HK-2 (cell line): Measurements from ENCODE around the gene GAMT.

Source experiments
- DNase-seq: peaks from one replicate; pipeline ENCODE4 v3.0.0-alpha.2; 2018; ENCODE audit not compliant: unreplicated experiment

Gene GAMT

DNA sequence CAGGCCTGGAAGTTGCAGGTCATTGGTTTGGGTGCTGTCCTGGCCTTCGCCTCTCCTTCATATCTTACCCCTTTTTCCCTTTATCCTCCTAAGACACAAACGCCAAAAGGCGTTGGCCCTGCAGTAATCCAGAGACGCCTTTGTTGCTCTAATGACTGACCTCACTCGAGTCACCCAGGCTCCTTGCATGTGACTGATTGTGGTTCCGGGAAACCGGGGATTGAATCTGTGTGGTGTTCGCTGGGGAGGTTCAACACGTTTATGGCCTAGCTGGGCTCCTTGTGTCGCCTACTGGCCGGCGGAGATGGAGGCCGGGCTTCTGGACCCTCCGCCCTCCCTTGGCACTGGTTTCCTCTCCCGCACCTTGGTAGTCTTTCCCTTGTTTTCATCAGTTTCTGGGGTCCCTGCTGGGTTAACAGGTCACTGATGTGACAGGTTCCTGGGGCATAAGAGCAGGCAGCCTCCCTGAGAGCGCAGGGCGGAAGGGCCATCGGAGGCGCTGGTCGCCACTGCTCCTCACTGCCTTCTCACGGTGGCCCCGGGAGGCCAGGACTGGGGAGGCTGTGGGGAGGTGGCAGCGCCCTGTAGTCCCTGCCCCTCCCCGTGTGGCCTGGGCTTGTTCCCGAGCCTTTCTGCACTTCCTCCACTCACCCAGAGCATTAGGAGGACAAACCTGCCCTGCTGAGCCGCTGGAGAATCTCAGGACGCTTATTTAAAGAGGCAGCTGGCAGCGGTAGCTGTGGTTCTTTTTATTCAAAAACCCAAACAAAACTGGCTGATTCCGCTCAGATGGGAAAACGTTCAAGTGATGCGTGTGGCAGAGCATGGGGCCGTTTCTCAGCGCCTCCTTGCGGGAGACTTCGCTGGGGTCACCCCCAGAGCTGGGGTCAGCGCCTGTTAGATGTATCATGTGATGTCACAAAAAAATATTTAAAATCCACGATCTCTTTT, 35.7 kb downstream of the GAMT start:
- no peak for DNase-seq

DNA sequence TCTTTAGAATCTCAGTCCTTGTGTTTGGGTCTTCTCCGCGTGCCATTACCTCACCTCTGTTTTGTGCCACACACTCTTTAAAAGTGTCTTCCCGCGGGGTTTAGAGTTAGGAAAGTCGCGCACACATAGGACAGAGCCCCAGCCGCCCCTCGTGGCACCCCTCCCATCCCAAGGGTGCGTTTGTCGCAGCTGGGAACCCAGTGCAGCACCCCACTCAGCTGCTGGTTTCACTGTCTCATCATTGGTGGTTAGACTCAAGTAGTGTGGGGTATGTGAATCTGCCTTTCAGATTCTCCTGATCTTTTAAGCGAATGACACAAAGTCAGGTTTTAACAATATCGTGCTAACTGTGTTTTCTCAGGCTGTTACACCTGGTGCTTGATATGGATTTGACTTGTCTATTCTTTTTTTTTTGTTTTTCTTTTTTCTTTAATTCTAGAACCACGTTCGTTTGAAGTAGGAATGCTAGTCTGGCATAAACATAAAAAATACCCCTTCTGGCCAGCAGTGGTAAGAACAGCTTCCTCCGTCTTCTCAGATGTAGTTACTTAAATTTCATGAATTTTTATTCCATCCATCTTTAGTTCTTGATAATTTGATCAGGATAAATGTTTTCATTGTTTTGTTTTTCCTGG, 37.2 kb downstream of the GAMT start:
- DNase-seq: no peak

DNA sequence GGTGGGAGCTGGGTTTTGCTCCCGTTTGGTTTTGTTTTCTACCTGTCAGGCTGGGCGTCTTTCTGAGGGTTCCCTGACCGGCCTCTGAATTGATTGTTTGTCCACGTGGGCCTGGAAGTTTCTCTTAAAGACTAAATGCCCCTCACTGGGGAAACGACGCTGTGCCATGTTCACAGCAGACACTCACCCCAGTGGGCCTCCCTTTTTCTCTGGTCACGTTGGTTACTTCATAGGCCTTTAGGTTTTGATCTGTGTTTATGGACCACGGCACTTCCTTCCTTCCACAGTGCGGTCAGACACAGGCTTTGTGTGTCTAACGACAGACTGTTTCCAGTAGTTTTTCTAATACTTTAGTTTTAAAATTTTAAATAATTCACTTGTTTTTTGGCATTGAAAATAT, 37.7 kb downstream of the GAMT start:
- DNase-seq: no peak

DNA sequence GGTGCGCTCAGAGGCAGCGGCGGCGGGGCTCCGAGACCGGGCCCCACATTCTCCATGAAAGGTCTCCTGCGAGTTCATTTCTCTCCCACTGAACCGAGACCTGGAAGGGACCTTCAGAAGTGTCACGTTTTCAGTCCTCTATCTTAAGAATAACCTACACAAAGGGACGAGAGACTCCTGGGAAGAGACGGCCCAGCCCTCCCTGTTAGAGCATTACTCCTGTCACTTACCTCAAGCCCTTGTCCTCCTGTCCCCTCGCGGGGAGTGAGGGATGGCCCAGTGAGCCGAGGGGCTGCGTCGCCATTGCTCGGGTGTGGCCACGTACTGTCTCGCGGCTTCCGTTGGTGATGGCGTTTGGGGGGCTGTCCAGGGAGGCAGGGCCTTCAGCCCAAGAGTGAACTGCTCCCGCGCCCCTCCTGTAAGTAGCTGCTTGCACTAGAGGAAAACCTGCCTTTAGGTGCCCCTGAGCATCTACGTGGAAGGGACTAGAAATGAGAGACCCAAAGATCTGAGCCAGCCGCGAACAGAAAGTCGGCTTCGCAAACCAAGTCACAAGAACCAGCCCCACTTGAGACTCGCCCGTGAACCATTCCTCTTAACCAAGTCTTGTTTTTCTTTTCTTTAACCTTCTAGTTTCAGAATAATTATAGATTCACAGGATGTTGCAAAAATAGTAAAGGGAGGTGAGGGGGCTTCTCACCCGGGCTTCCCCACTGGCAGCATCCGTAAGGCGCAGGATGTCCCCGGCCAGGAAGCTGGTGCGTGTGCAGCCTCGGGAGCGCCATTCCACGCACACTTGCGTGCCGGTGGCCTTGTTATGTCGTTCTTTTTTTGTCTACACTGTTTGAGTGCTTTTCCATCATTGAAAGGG, 38.7 kb downstream of the GAMT start:
- no peak for DNase-seq

DNA sequence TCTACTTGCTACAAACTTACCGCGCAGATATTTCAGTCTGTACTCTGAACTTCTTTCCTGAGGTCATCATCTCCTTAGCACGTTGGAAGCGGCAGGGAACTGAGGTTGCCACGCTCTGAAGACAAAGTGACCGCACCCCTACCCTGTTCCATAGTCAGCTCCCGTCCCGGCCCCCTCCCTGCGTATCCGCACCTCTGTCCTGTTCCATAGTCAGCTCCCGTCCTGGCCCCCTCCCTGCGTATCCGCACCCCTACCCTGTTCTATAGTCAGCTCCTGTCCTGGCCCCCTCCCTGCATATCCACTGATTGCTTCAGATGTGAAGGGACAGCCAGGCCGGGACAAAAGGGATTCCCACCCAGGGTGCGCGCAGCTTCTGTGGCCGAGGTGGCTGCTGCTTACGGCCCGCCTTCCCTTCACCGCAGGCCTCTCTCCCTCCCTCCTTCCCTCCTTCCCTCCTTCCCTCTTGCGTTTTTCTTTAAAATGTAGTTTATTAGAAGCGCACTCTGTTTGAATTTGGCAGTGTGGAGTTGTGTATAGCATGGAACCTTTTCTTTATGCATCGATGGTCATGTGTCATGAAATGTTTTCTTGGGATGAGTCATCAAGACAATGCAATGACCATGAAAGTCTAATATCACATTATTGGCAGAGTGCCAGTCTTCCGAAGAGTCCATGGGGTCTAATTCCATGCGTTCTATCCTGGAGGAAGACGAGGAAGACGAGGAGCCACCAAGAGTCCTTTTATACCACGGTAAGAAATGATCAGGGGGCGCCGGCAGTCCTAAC, 39.5 kb downstream of the GAMT start:
- DNase-seq: no peak

DNA sequence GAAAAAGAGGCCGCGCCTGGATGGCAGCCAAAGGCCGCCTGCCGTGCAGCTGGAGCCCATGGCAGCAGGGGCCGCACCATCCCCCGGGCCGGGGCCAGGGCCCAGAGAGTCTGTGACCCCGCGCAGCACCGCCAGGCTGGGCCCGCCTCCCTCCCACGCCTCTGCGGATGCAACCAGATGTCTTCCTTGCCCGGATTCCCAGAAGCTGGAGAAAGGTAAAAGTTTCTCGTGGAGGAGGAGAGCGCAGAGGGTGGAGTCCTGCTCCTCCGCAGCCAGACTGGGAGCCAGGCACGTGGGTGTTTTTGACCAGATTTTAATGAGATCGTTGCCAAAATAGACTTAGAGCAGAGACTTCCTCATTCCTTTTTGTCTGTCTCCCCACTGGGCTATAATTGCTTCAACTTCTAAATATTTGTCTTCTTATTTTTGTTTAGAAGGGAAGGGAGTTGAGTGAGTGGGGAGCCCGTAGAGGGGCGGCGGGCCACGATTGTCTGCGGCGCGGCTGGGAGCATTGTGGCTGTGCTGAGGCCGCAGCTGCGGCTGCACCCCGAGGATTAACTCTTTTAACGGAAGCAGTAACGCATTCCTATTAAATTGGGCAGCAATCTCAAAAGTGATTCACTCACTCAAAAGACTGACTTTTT, 40.4 kb downstream of the GAMT start:
- DNase-seq: no peak

DNA sequence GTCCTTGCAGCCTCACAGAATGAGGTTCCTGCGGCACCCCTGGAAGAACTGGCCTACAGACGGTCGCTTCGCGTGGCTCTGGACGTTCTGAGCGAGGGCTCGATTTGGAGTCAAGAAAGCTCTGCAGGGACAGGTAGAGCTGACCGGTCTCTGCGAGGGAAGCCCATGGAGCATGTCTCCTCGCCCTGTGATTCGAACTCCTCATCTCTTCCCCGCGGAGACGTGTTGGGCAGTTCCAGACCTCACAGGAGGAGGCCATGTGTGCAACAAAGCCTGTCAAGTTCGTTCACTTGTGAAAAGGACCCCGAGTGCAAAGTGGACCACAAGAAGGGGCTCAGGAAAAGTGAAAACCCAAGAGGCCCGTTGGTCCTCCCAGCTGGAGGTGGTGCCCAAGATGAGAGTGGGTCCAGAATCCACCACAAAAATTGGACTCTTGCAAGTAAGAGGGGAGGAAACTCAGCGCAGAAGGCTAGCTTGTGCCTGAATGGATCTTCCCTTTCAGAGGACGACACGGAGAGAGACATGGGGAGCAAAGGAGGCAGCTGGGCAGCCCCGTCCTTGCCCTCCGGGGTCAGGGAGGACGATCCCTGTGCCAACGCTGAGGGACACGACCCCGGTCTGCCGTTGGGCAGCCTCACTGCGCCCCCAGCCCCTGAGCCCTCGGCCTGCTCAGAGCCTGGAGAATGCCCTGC, 41.1 kb downstream of the GAMT start:
- DNase-seq: no peak

DNA sequence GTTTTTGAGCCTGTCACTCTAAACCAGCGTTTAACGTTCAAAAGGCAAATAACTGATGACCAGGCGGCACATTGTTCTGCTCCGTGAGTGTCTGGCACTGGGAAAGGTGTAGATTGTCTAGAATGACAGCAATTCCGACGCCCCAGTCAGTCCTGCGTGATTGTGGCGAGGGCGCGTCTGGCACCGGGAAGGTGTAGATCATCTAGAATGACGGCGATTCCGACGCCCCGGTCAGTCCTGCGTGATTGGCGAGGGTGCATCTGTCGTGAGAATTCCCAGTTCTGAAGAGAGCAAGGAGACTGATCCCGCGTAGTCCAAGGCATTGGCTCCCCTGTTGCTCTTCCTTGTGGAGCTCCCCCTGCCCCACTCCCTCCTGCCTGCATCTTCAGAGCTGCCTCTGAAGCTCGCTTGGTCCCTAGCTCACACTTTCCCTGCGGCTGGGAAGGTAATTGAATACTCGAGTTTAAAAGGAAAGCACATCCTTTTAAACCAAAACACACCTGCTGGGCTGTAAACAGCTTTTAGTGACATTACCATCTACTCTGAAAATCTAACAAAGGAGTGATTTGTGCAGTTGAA, 43.7 kb downstream of the GAMT start:
- no peak for DNase-seq

DNA sequence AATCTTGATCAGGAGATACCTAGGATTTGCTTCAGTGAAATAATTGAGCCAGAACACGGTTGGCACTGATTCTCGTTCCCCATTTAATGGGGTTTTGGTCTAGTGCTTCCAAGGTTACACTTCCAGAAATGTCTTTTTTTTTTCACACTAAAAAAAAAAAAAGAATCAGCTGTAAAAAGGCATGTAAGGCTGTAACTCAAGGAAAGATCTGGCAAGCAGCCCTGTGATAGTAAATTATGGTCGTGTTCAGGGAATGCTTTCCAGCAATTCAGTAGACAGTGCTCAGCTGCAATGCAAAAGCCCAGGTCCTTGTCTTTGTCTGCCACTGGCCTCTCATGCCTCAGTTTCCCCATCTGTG, 44.9 kb downstream of the GAMT start:
- DNase-seq: no peak

DNA sequence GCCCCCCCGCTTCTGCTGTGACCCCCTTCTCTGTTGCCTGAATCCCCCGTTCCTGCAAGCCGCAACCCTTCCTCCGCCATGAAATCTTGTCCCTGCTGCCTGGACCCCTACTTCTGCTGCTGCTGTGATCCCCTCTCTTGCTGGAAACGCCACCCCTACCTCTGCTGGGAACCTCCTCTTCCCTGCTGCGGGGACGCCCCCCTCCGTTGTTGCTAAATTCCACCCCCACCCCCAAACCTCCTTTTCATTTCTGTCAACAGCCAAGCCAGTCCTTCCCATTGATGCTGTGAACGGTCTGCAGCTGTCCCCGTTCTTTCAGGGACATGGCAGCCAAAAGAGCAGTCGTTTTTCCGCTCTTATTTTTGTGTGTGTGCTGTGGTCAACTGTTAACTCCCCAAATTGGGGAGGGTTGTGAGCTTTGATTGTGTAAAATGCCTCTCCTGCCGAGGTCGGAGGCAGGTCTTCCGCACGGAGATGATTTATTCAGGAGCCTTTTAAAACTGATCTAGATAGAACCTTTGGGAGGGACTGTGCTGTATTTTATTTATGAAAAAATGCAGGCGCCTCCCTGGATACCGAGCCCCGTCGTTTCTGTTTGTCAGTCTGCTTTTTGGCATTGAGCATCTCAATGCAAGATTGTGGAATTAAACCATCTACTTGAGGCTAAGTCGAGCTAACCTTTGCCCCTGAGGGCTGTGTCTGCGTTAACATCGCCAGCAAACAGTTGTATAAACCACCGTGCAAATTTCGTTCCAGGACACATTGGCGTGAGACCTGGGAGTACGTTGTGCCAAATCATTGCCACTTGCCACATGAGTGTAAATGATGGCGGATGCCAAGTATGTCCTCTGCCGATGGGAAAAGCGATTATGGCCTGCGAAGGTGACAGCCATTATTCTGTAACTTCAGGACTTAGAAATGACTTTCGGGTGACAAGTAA, 45.5 kb downstream of the GAMT start:
- DNase-seq: no peak

DNA sequence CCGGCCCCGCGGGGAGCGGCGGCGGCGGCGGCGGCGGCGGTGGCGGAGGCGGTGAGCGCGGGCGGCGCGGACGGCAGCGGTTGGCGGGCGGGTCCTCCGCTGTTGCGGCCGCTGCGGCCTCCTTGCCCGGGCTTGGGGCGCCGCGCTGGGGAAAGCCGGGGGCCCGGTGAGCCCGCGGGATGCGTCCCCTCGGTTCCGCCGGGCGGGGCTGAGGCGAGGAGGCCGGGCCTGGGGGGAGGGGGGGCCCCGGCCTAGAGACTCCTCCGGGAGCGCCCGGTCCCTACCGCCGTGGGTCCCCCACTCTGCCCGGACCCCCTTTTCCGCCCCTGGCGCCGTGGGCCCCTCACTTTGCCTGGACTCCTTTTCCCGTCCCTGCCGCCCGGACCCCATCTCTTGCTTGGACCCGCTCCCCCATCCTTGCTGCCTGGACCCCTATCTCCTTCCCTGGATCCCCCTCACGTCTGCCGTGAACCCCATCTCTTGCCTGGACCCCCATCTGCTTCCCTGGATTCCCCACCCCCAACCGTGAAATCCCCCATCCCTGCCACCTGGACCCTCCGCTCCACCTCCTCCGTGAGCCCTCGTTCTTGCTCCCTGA, 46.3 kb downstream of the GAMT start:
- no peak for DNase-seq

DNA sequence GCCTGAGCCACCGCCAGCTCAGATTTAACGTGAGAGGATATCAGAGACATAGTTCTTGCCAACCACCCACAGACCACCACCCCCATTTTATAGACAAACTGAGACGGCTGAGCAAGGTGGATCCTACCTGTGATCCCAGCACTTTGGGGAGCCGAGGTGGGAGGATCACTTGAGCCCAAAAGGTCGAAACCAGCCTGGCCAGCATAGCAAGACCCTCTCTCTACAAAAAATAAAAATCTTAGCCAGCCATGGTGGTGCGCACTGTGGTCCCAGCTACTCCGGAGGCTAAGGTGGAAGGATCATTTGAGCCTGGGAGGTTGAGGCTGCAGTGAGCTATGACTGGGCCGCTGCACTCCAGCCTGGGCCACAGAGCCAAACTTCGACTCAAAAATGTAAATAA, 48.2 kb downstream of the GAMT start:
- no peak for DNase-seq

DNA sequence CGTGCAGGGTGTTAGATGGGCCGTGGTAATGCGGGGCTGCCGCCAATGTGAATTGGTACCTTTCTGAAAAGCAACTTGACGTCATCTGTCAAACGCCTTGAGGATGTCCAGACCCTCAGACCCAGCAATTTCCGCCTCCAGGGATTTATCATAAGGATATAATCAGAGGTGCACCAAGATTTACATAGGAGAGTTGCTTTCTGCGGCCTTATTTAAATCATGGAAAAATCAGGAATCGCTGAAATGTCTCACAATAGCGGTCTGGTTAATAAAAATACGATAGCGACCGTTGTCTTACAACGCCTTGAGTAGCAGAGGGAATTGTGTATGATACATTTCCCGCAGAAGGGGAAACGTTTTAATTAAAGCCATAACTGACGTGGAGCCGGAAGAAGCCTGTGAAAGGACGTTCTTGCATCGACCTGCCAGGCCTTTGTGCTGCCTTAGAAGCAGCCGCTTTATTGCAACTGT, 49.9 kb downstream of the GAMT start:
- DNase-seq: no peak

DNA sequence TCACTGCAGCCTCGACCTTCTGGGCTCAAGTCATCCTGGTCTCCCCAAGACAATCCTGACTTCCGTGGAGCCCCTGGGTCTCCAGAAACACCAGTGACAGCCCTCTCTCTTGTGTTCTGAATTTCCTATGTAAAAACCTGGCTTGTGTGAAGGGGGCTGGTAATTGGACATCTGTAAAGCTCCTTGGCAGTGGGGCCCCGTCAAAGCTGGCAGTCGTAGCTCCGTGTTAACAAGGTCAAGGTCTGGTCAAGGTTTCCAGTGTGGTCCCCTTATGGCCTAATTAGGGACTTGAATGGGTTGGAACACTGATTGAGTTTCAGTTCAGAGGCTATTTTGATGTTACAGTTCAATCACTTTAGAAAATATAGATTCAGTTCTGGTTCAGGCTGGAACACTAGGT, 50.5 kb downstream of the GAMT start:
- DNase-seq: no peak

DNA sequence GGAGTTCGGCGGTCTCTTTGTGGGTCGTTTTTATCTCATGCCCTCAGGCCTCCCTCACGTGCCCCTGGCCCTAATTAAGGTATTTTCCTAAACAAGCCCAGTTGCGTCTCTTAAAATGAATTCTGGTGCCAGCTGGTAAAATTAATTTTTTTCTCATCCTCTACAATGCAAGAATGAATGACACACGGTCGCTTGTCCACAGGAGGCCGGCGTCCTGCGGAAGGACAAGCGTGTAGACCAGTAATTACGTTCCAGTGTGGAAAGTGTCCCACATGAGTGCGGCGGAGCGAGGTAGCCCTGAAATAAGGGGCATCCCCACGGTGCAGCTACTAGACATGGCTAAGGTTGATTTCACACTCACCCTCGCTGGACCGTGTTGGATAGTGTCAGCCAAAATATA, 52.1 kb downstream of the GAMT start:
- DNase-seq: no peak
